ENCODE results near the gene PPP2R2C. TPM values are rescaled to one million over a fixed set of nuclear protein-coding genes. Genes with fewer than 3 reads are reported as not detected.

The PPP2R2C gene
- polyA plus RNA-seq, 1 donor from 2014 or later = 34.4 TPM

GRCh38 chr4:6509587-6509986 lies 37.2 kb upstream of the PPP2R2C start:
- Histone ChIP-seq H3K4me2 (ENCODE audit: low read length) (no peak overlapping the region), H3K9me2 (ENCODE audit: insufficient read depth, low read length) (no peaks in the 10 kb centered on the region), H3K27me3 (ENCODE audit: insufficient read depth, low read depth, low read length) (no peaks in the 10 kb centered on the region), H3K4me3 (ENCODE audit: low read length) (no peak overlapping the region), H3K9me3 (ENCODE audit: low read length) (peaks cover 5% of the 10 kb centered on the region), H3F3A (ENCODE audit: insufficient read depth, low read length, poor library complexity, severe bottlenecking) (no peaks in the 10 kb centered on the region), H3K36me3 (ENCODE audit: insufficient read depth, low read length) (no peaks in the 10 kb centered on the region), H4K20me1 (ENCODE audit: insufficient read depth) (no peaks in the 10 kb centered on the region), H3K9ac (ENCODE audit: low read length) (no peak overlapping the region), H3K79me2 (replicated peaks; ENCODE audit: insufficient read depth, low read length) (no peaks in the 10 kb centered on the region), H2AFZ (ENCODE audit: low read depth, low read length) (no peak overlapping the region), H3K27ac (ENCODE audit: low read length) (no peak overlapping the region)
- TF ChIP-seq TAF1 (IDR thresholded peaks at IDR 0.05; ENCODE audit: low read depth) = no peak
- TF ChIP-seq SMC3 (conservative IDR thresholded peaks at IDR 0.05; ENCODE audit: poor library complexity) = no peak
- TF ChIP-seq EP300 (conservative IDR thresholded peaks at IDR 0.05; ENCODE audit: poor library complexity, severe bottlenecking) = no peak
- TF ChIP-seq POLR2AphosphoS5 (IDR thresholded peaks at IDR 0.05) = no peak
- no peak for TF ChIP-seq REST (IDR thresholded peaks at IDR 0.05; ENCODE audit: borderline replicate concordance)
- TF ChIP-seq EZH2 (IDR thresholded peaks at IDR 0.05; ENCODE audit: borderline replicate concordance, insufficient read depth, low read length, poor library complexity, severe bottlenecking) = no peak
- TF ChIP-seq RAD21 (conservative IDR thresholded peaks at IDR 0.05) = no peak
- TF ChIP-seq CTCF (IDR thresholded peaks at IDR 0.05; ENCODE audit: poor library complexity, severe bottlenecking) = no peak
- no peak for TF ChIP-seq MXI1 (conservative IDR thresholded peaks at IDR 0.05; ENCODE audit: poor library complexity, severe bottlenecking)

- Histone ChIP-seq H3K36me3 (ENCODE audit: insufficient read depth, low read length) (no peaks in the 10 kb centered on the region), H3K9ac (ENCODE audit: low read length) (no peak overlapping the region), H3K27ac (ENCODE audit: low read length) (no peak overlapping the region), H3K27me3 (ENCODE audit: insufficient read depth, low read depth, low read length) (no peaks in the 10 kb centered on the region), H3K9me3 (ENCODE audit: low read length) (peaks cover 5% of the 10 kb centered on the region), H3K4me2 (ENCODE audit: low read length) (no peak overlapping the region), H4K20me1 (ENCODE audit: insufficient read depth) (no peaks in the 10 kb centered on the region), H3K4me3 (ENCODE audit: low read length) (no peak overlapping the region), H2AFZ (ENCODE audit: low read depth, low read length) (no peak overlapping the region), H3F3A (ENCODE audit: insufficient read depth, low read length, poor library complexity, severe bottlenecking) (no peaks in the 10 kb centered on the region), H3K9me2 (ENCODE audit: insufficient read depth, low read length) (no peaks in the 10 kb centered on the region), H3K79me2 (replicated peaks; ENCODE audit: insufficient read depth, low read length) (no peaks in the 10 kb centered on the region)
- TF ChIP-seq EP300 (conservative IDR thresholded peaks at IDR 0.05; ENCODE audit: poor library complexity, severe bottlenecking) (no peak), EZH2 (IDR thresholded peaks at IDR 0.05; ENCODE audit: borderline replicate concordance, insufficient read depth, low read length, poor library complexity, severe bottlenecking) (no peak), SMC3 (conservative IDR thresholded peaks at IDR 0.05; ENCODE audit: poor library complexity) (no peak), MXI1 (conservative IDR thresholded peaks at IDR 0.05; ENCODE audit: poor library complexity, severe bottlenecking) (no peak), REST (IDR thresholded peaks at IDR 0.05; ENCODE audit: borderline replicate concordance) (no peak), RAD21 (conservative IDR thresholded peaks at IDR 0.05) (no peak), TAF1 (IDR thresholded peaks at IDR 0.05; ENCODE audit: low read depth) (no peak), CTCF (IDR thresholded peaks at IDR 0.05; ENCODE audit: poor library complexity, severe bottlenecking) (no peak), POLR2AphosphoS5 (IDR thresholded peaks at IDR 0.05) (no peak)
These were observed 34.9 kb upstream of the PPP2R2C start for GRCh38 chr4:6507345-6507744.
